Mucosa of stomach (tissue), 1 donor: ENCODE results near the gene TOM1L1.
A peak's percentile ranks its signal among the peaks of the same experiment; 100 is the strongest.

Experiments
- H3K27me3 ChIP-seq: one replicate; pipeline ENCODE4 v1.7.0; 2013; ENCODE audit warnings: mild to moderate bottlenecking, low read length; ENCODE audit not compliant: control insufficient read depth, insufficient read depth
- H3K36me3 ChIP-seq: one replicate; pipeline ENCODE4 v1.7.0; 2013; ENCODE audit warnings: low read length; ENCODE audit not compliant: control insufficient read depth, insufficient read depth
- H3K4me1 ChIP-seq: one replicate; pipeline ENCODE4 v1.7.0; 2013; ENCODE audit warnings: mild to moderate bottlenecking, low read length; ENCODE audit not compliant: control insufficient read depth, insufficient read depth
- H3K4me3 ChIP-seq: one replicate; pipeline ENCODE4 v1.7.0; 2013; ENCODE audit warnings: low read length
- H3K9ac ChIP-seq: one replicate; pipeline ENCODE4 v1.7.0; 2013; ENCODE audit warnings: mild to moderate bottlenecking, low read length, moderate library complexity
- H3K9me3 ChIP-seq: one replicate; pipeline ENCODE4 v1.7.0; 2013; ENCODE audit warnings: mild to moderate bottlenecking, low read length, moderate library complexity; ENCODE audit not compliant: control insufficient read depth
- donor health status: Pancreatic carcinoma.

Gene TOM1L1

GRCh38 chr17:54881255-54881972, 19.2 kb upstream of the TOM1L1 start:
- Histone ChIP-seq H3K9me3 (no peaks in the 10 kb centered on the region), H3K4me3 (no peak overlapping the region), H3K4me1 (no peaks in the 10 kb centered on the region), H3K36me3 (no peaks in the 10 kb centered on the region), H3K9ac (no peak overlapping the region), H3K27me3 (no peaks in the 10 kb centered on the region)

- H3K9me3 ChIP-seq, result no peaks in the 10 kb centered on the region
- H3K4me3 ChIP-seq, result no peak overlapping the region
- no peaks in the 10 kb centered on the region for H3K4me1 ChIP-seq
- H3K9ac ChIP-seq, result no peak overlapping the region
- no peaks in the 10 kb centered on the region for H3K36me3 ChIP-seq
- no peaks in the 10 kb centered on the region for H3K27me3 ChIP-seq
Observed at GRCh38 chr17:54882371-54882770, 18.3 kb upstream of the TOM1L1 start.

GRCh38 chr17:54882950-54883349, 17.7 kb upstream of the TOM1L1 start:
- Histone ChIP-seq H3K4me1 (no peaks in the 10 kb centered on the region), H3K4me3 (no peak overlapping the region), H3K9me3 (no peaks in the 10 kb centered on the region), H3K36me3 (no peaks in the 10 kb centered on the region), H3K9ac (no peak overlapping the region), H3K27me3 (no peaks in the 10 kb centered on the region)

- Histone ChIP-seq H3K36me3 (no peaks in the 10 kb centered on the region), H3K9ac (no peak overlapping the region), H3K4me1 (no peaks in the 10 kb centered on the region), H3K9me3 (no peaks in the 10 kb centered on the region), H3K4me3 (no peak overlapping the region), H3K27me3 (no peaks in the 10 kb centered on the region)
Observed at GRCh38 chr17:54883939-54884338, 16.7 kb upstream of the TOM1L1 start.

- Histone ChIP-seq H3K4me3 (no peak overlapping the region), H3K4me1 (no peaks in the 10 kb centered on the region), H3K36me3 (no peaks in the 10 kb centered on the region), H3K27me3 (no peaks in the 10 kb centered on the region), H3K9me3 (no peaks in the 10 kb centered on the region), H3K9ac (no peak overlapping the region)
Observed at GRCh38 chr17:54887787-54888186, 12.9 kb upstream of the TOM1L1 start.

DNA sequence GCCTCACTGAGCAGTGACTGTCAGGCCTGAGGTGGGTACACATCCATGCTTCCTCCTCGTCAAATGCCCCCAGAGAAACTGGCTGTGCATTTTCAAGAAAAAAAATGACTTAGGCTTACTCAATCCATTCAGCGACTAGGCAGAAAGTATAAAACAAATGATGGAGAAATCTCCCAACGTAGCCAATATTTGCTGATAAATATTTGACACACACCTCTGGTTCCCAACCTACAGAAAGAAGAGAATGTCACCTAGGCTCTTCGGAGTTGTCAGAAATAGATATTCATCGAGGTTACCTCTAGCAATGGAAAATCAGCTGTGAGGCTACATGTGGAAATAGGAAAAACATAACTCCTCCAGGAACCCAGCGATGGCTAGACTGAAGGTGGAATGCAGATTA, 12.4 kb upstream of the TOM1L1 start:
- Histone ChIP-seq H3K36me3 (no peaks in the 10 kb centered on the region), H3K27me3 (no peaks in the 10 kb centered on the region), H3K9me3 (no peaks in the 10 kb centered on the region), H3K9ac (no peak overlapping the region), H3K4me1 (no peaks in the 10 kb centered on the region), H3K4me3 (no peak overlapping the region)

DNA sequence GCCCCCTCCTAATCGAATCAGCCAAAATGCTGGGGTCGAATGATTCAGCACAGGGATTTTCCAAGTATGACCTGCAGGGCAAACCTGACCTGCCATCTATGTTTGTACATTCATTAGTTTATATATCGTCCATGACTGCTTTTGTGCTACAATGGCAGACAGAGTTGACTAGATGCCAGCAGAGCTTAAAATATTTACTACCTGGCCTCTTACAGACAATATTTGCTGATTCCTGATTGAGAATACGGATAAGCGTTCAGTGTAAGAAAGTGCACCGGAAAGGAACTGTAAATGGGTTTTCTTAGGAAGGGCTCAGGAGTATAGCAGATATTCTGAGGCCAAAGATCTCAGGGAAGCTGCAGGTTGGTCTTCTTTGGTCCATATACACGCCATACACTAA, 11.7 kb upstream of the TOM1L1 start:
- Histone ChIP-seq H3K4me3 (no peak overlapping the region), H3K36me3 (no peaks in the 10 kb centered on the region), H3K9ac (no peak overlapping the region), H3K4me1 (no peaks in the 10 kb centered on the region), H3K27me3 (no peaks in the 10 kb centered on the region), H3K9me3 (no peaks in the 10 kb centered on the region)

- H3K4me3 ChIP-seq, result no peak overlapping the region
- no peaks in the 10 kb centered on the region for H3K36me3 ChIP-seq
Observed at GRCh38 chr17:54891176-54891821, 9.4 kb upstream of the TOM1L1 start.

DNA sequence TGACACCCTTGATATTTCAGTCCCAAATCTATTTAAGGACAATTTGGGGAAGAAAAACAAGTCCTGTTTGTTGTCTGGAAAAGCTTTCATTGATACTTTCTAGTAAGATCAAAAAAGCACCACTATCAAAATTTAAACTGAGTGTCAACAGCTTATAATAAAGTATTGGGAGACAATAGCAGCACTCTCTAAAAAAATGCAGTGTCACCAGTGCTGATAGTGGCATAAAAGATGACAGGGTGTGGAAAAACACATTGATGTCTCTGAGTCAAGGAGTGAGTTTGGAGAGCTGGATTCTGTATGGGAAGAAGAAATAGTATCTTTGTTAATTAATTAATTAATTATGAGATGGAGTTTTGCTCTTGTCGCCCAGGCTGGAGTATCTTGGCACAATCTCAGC, 8.3 kb upstream of the TOM1L1 start:
- no peaks in the 10 kb centered on the region for H3K4me1 ChIP-seq
- no peak overlapping the region for H3K9ac ChIP-seq
- H3K27me3 ChIP-seq, result no peaks in the 10 kb centered on the region
- no peaks in the 10 kb centered on the region for H3K9me3 ChIP-seq
- no peak overlapping the region for H3K4me3 ChIP-seq
- no peaks in the 10 kb centered on the region for H3K36me3 ChIP-seq

More at GRCh38 chr17:54891176-54891821, 9.4 kb upstream of the TOM1L1 start:
- Histone ChIP-seq H3K9ac (no peak overlapping the region), H3K9me3 (no peaks in the 10 kb centered on the region), H3K4me1 (no peaks in the 10 kb centered on the region), H3K27me3 (no peaks in the 10 kb centered on the region)

DNA sequence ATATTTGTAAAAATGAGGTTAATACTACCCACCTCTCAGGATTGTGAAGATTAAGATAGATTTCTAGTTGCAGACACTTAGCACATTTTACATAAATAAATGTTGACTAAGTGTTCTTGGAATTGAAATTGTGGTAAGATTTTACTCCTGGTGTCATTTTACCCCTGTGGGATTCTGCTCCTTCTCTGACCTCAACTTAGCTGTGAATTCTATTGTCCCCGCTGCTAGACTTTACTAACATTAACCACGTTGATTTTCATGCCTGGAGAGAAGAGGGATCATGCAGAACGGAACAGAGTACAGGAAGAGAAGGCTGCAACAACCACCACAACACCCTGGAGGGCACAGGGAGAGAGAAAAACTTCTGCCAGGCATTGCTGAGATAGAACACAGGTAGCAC, 2.1 kb upstream of the TOM1L1 start:
- H3K4me1 ChIP-seq, result peaks cover 2% of the 10 kb centered on the region
- no peaks in the 10 kb centered on the region for H3K36me3 ChIP-seq
- no peak overlapping the region for H3K4me3 ChIP-seq
- no peaks in the 10 kb centered on the region for H3K27me3 ChIP-seq
- H3K9me3 ChIP-seq, result no peaks in the 10 kb centered on the region
- no peak overlapping the region for H3K9ac ChIP-seq

- H3K4me3 ChIP-seq, result no peak overlapping the region
- no peaks in the 10 kb centered on the region for H3K9me3 ChIP-seq
- no peaks in the 10 kb centered on the region for H3K27me3 ChIP-seq
- H3K36me3 ChIP-seq, result no peaks in the 10 kb centered on the region
- peak overlapping the region; percentile 17 for H3K9ac ChIP-seq
- peaks cover 5% of the 10 kb centered on the region for H3K4me1 ChIP-seq
Observed at GRCh38 chr17:54899201-54899600, 1.5 kb upstream of the TOM1L1 start.

- peak overlapping the region; percentile 87 for H3K9ac ChIP-seq
- H3K27me3 ChIP-seq, result no peaks in the 10 kb centered on the region
Observed at GRCh38 chr17:54899721-54900456, 763 bp upstream of the TOM1L1 start.

More at GRCh38 chr17:54899721-54900456, 763 bp upstream of the TOM1L1 start:
- no peaks in the 10 kb centered on the region for H3K9me3 ChIP-seq
- H3K4me3 ChIP-seq, result peak overlapping the region; percentile 12
- H3K4me1 ChIP-seq, result peaks cover 5% of the 10 kb centered on the region
- no peaks in the 10 kb centered on the region for H3K36me3 ChIP-seq
